ENCODE measurements around the gene MT1X. TPM values are rescaled to one million over a fixed set of nuclear protein-coding genes. Genes with fewer than 3 reads are reported as not detected.

The MT1X gene
- total RNA-seq: 74.6 and 80.4 TPM in 2 replicates

DNA sequence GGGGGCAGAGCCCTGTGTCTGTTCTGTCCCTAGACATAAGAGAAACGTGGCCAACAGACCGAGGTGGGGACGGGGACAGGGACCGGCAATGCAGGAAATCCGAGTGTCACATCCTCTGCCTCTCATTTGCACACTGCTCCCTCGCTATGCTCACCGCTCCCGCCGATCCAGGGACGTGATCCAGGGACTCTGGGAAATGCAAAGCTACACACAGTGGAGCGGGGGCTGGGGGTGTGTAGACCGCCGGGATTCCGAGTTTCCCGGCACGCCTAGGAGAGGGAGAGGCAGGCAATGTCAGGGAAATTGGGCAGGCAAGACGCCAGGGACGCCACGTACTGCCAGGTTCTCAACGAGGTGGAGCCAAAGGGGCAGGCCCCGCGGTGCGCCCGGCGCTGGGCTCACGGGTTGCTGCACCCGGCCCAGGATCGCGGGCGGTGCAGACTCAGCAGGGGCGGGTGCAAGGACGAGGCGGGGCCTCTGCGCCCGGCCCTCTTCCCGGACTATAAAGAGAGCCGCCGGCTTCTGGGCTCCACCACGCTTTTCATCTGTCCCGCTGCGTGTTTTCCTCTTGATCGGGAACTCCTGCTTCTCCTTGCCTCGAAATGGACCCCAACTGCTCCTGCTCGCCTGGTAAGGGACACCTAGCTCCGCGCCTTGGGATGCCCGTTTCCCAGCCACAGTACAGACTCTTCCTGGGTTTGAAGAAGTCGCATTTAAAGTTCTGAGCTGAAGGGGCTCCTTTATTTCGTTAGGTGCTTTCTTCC, at the start of gene MT1X:
Gene MT1X (plus strand): TSS at position 532 of the 764 bp plus-strand sequence. CDS start 71 bp downstream, at position 603.

GRCh38 chr16:56637814-56638750, 44.2 kb upstream of the MT1X start, which contains the start of gene MT1A:
Gene MT1A (plus strand): TSS chr16:56638666. CDS start chr16:56638739, 73 bp downstream.

GRCh38 chr16:56651586-56651985, 30.7 kb upstream of the MT1X start, which contains the start of gene MT1B:
Gene MT1B (plus strand): TSS chr16:56651886. CDS start chr16:56651954, 68 bp downstream.

DNA sequence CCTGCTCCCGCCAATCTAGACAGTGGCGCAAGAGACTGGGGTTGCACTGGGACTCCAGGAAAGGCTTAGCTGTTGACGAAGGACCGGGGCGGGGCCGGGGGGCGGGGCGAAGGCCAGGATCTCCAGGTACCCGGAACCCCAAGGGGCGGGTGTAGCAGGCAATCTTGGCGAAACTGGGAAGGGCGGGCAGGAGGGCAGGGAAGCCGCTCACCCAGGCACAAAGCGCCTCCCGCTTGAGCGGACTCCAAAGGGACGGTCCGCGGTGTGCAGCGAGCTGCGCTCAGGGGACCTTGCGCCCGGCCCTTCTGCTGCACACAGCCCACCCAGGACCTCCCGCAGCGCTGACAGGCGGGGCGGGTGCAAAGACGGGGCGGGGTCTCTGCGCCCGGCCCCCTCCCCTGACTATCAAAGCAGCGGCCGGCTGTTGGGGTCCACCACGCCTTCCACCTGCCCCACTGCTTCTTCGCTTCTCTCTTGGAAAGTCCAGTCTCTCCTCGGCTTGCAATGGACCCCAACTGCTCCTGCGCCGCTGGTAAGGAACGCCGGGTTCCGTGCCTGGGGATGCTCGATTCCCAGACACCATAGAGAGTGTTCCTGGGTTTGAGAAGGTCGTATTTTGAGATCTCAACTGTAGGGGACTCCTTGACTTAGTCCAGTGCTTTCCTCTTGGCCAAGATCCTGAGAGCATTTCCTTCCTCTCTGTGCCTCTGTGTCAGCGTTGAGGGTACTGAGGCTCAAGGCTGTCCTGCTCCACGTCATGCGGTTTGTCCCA, 24.5 kb upstream of the MT1X start, which contains the start of gene MT1F:
Gene MT1F (plus strand): TSS at position 405 of the 772 bp plus-strand sequence. CDS start 100 bp downstream, at position 505.

GRCh38 chr16:56667581-56668571, 14.4 kb upstream of the MT1X start, which contains the start of gene MT1G:
Gene MT1G (minus strand): TSS chr16:56668065. CDS start chr16:56667993, 72 bp downstream.

DNA sequence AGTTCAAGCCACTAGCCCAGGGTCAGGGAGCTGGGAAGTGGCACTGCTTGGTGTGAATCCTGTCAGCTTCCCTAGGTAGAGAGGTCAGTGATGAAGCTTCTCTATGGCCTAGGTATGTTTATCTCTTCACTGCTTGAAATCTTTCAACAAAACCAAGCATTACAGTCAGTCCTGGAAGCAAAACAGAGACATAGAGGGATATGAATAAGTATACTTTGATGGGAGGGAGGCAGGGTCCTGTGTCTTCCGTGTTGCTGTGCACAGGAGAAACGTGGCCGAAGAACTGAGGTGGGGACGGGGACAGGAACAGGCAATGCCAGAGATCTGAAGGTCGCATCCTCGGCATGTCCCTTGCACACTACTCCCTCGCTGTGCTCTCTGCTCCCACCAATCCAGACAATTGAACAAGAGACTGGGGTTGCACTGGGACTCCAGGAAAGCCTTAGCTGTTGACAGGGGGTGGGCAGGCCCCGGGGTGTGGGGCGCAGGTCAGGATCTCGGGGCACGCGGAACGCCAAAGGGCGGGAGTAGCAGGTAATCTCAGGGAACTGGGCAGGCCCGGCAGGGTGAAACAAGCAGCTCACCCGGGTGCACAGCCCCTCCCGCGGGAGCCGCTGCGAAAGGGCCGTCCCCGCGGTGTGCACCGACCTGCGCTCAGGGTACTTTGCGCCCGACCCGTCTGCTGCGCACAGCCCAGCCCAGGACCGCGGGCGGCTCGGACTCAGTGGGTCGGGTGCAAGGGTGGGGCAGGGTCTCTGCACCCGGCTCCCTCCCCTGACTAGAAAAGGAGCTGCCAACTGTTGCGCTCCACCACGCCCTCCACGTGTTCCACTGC, 13.0 kb upstream of the MT1X start, which contains the start of gene MT1H:
Gene MT1H (plus strand): TSS at position 810 of the 835 bp plus-strand sequence. CDS start 71 bp downstream, outside the sequence.

DNA sequence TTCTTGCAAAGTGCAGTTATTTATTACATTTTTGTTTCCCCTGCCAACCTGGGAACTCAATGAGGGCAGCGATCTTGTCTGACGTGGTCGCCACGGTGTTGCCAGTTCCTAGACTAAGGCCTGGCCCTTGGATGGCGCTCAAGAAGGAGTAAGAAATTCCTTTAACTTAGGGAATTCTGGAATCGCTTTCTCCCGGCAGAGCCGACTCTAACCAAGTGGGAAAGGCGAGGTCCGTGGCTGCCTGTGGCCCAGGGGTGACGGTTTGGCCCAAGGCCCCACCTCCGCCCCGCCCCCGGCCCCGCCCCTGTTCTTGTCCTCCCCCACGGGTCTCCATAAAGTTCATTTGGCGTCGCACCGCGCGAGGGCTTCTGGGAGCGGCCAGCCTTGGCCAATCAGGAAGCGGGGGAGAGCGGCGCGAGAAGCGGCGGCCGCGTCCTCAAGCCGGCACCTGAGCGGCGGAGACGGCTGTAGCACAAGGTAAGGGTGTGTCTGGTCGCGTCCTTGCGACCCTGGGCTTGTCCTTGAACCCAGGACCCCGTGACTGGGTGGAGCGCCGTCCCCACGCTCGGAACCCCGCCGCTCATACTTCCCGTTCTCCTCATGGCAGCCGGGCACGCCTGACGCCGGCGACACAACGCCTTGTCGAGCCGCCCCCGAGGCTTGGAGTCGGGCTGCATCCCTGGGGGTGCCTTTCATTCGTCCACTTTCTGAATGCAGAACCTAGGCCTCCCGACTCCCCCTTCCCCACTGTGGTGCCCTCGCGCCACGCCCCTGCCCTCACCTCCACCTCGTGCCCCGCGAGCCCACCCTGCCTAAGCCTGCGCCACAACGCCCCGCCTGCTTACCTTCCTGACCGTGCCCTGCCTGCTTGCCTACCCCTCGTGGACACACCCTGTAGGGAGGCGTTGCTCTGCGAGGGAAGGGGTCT, 47.7 kb downstream of the MT1X start, which contains the start of gene NUP93:
Gene NUP93 (plus strand): TSS at position 395 of the 928 bp plus-strand sequence. CDS start 18,119 bp downstream, outside the sequence.

Other genes starting within 250 kb of the MT1X start
- 31.3 and 47.4 TPM in 2 replicates for gene NUDT21, start 231.1 kb upstream of the MT1X start, total RNA-seq
- 12.8 and 25.1 TPM in 2 replicates for gene OGFOD1, start 230.9 kb upstream of the MT1X start, total RNA-seq
- gene BBS2, start 162.4 kb upstream of the MT1X start, total RNA-seq: 13.2 and 37.6 TPM in 2 replicates
- not detected in 2 replicates for gene MT4, start 117.4 kb upstream of the MT1X start, total RNA-seq
- gene MT3, start 92.9 kb upstream of the MT1X start, total RNA-seq: not detected in 2 replicates
- 491 and 2,036 TPM in 2 replicates for gene MT2A, start 73.9 kb upstream of the MT1X start, total RNA-seq
- 530 and 533 TPM in 2 replicates for gene MT1E, start 56.7 kb upstream of the MT1X start, total RNA-seq
- 5.6 and 8.5 TPM in 2 replicates for gene MT1M, start 49.8 kb upstream of the MT1X start, total RNA-seq
- gene MT1A, start 43.8 kb upstream of the MT1X start, total RNA-seq: 7.4 and 8.3 TPM in 2 replicates
- not detected in 2 replicates for gene MT1B, start 30.6 kb upstream of the MT1X start, total RNA-seq
- 12.9 and 25.0 TPM in 2 replicates for gene MT1F, start 24.5 kb upstream of the MT1X start, total RNA-seq
- gene MT1G, start 14.4 kb upstream of the MT1X start, total RNA-seq: 93.4 TPM in 1 of 2 replicates, not detected in the other
- gene MT1H, start 12.7 kb upstream of the MT1X start, total RNA-seq: 8.6 TPM in 1 of 2 replicates, not detected in the other
- 45.5 and 96.0 TPM in 2 replicates for gene NUP93, start 47.7 kb downstream of the MT1X start, total RNA-seq
- gene SLC12A3, start 182.7 kb downstream of the MT1X start, total RNA-seq: not detected in 2 replicates
- 74.5 and 127 TPM in 2 replicates for gene HERPUD1, start 249.7 kb downstream of the MT1X start, total RNA-seq